GM12801 (cell line): ENCODE data around the gene RHBDD1.

ENCODE experiments used
- CTCF ChIP-seq: IDR thresholded peaks from one replicate; pipeline ENCODE4 v1.5.1; 2011; ENCODE audit warnings: control low read depth; ENCODE audit not compliant: insufficient read length; ENCODE audit errors: extremely low read depth

RHBDD1 gene

GRCh38 chr2:226993171-226993570 lies 157.3 kb downstream of the RHBDD1 start:
- no peak for TF ChIP-seq CTCF

- TF ChIP-seq CTCF = no peak
These were observed 158.9 kb downstream of the RHBDD1 start for GRCh38 chr2:226994775-226995174.

GRCh38 chr2:226995625-226996041 lies 159.8 kb downstream of the RHBDD1 start:
- no peak for TF ChIP-seq CTCF

GRCh38 chr2:226999661-227000060 lies 163.8 kb downstream of the RHBDD1 start:
- TF ChIP-seq CTCF = no peak

GRCh38 chr2:227000123-227000522 lies 164.3 kb downstream of the RHBDD1 start:
- no peak for TF ChIP-seq CTCF

GRCh38 chr2:227004482-227004881 lies 168.6 kb downstream of the RHBDD1 start:
- no peak for TF ChIP-seq CTCF

- no peak for TF ChIP-seq CTCF
These were observed 170.5 kb downstream of the RHBDD1 start for GRCh38 chr2:227006189-227006897.
